Stimulated activated CD4-positive, alpha-beta T cell treated with anti-CD3 and anti-CD28 coated beads, TNF-alpha, amount 100 ng/mL, for 4 hours (primary cell): ENCODE data around the gene NPPB.
"Not testable (repeated sequence)": the region's sequence is repeated elsewhere in the genome, so short reads cannot be mapped to it uniquely, and the experiment has no call there.

Source experiments
- DNase-seq, 3 experiments: peaks; one replicate each; pipeline ENCODE4 v3.0.0-alpha.2; 2020; ENCODE audit warnings: low read depth in 3 of 3

The NPPB gene

DNA sequence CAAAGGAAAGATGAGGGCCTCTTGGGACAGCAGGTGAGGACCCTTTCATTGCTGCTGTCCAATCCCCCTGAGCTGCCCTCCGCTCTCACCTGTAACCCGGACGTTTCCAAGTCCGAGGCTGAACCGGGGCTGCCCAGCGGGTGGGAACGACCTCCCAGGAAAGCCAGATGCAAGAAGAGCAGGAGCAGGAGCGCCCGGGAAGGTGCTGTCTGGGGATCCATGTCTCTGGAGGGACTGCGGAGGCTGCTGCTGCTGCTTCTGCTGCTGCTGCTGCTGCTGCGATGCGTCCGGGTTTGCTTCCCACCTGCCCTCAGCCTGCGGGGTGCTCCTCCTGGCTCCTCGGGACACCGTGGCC is at the start of gene NPPB:
NPPB (minus strand) TSS at position 333 of the 355 bp plus-strand sequence; CDS start at position 221, 112 bp downstream.
- no peak for DNase-seq

DNA sequence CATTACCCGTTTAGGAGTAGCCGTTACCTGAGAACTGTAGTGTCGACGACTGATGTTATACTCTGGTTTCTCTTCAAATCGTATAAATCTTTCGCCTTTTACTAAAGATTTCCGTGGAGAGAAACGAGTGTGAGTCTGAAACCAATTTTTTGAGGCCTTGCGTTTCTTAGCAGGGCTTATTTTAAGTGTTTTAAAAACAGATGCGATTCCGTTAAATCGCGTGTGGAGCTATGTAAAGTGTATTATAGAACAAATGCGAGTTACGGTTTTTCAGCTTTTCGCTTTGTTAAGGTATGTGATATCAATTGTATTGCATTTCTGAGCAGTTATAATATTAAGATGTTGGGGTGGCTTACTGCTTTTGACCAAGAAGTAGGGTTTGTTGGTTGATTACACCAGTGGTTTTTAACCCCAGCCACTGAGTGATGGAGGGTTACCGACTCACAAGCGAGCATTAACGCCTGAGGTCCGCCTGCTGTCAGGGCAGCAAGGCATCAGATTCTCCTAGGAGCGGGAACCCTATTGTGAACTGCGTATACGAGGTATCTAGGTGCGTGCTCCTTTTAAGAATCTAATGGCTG is 49.4 kb upstream of the NPPB start:
- peak in 2 of 3 experiments; percentile 27 to 38 for DNase-seq

DNA sequence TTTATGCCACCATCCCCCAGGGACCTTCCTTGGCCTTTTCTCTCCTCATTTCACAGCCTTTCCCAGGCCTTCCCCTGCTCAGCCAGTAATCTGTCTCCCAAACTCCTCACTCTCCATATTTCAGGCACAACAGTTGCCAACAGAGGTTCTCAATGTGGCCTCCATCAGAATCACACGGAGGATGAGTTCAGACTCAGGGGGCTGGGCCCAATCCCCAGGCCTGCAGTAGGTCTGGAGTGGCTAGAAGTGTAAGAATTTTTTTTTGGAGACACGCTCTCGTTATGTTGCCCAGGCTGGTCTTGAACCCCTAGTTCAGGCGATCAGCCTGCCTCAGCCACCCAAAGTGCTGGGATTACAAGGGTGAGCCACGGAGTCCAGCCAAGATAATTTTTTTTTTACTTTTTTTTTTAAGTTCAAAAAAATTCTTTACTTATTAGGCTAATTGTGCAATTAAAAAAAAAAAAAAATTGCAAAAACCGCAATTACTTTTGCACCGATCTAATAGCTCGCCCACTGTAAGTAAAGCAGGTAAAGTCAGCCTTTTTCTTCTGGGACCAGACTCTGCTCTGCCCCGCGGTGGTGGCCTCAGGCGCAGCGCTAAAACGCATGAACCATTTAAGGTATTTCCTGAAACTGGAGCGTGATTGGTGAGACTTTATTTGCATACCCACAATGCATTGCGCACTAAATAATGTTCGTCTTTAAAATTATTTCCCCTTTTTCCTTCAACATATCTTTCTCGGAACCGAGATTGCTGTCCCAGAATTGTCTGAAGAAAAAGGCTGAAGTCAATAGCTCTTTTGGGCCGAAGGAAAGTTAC is 48.7 kb upstream of the NPPB start:
- DNase-seq: peak; percentile 57 to 85 (median 80)

DNA sequence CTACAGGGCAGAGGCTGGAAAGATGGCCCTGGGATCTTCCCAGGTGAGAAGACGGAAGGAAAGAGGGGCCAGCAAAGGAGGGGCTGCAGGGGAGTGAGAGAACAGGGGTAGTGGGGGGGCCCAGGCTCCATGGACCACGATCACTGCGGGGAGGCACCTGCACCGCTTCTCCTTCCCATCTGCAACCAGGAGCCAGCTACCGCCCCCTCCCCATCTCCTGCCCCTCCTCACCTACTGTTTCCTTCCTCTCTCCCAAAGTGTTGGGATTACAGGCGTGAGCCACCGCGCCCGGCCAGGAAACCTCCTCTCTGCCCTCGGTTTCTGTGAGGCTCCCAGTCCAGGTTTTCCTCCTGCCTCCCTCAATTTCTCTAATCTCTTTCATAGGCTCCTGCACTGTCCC is 48.1 kb upstream of the NPPB start:
- DNase-seq: no peak

DNA sequence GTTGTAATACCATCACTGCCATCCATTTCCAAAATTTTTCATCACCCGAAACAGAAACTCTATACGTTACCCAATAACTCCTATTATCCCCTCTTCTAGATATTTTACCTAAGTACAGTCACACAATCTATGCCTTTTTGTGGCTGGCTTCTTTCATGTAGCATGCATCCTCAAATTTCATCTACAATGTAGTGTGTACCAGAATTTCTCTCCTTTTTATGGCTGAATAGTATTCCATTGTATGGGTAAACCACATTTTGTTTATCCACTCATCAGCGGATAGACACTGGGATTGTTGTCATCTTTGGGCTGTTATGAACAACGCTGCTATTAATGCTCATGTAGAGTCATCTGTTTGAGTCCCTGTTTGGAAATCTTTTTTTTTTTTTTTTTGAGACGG is 46.2 kb upstream of the NPPB start:
- DNase-seq: no peak

DNA sequence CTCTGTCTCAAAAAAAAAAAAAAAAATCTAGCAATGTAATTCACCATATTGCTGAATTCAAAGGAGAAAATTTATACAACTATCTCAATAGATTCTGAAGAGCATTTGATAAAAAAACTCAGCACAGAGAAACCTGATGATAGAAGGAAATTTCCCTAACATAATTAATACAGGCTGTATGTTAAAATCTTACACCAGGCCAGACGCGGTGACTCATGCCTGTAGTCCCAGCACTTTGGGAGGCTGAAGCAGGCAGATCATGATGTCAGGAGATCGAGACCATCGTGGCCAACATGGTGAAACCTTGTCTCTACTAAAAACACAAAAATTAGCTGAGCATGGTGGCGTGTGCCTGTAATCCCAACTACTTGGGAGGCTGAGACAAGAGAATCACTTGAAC is 45.4 kb upstream of the NPPB start:
- DNase-seq: not testable (repeated sequence)

DNA sequence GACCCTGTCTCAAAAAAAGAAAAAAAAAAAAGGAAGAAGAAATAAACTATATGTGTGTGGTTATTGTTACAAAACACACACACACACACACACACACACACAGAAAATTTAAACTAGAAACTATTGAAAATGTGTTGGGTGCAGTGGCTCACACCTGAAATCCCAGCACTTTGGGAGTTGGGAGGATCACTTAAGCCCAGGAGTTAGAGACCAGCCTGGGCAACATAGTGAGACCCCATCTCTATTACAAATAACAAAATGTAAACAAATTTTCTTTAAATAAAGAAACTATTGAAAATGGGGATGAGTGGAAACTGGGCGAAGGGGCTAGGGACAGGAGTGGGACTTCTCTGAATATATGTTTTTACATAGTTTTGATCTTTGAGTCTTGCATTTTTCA is 44.5 kb upstream of the NPPB start:
- no peak for DNase-seq

DNA sequence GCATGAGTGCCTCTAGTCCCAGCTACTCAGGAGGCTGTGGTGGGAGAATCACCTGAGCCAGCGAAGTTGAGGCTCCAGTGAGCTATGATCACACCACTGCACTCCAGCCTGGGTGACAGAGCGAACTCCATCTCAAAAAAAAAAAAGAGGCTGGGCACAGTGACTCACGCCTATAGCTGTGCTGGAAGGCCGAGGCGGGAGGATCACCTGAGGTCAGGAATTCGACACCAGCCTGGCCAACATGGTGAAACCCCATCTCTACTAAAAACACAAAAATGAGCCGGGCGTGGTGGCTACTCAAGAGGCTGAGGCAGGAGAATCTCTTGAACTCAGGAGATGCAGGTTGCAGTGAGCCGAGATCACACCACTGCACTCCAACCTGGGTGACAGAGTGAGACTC is 42.7 kb upstream of the NPPB start:
- DNase-seq: not testable (repeated sequence)

DNA sequence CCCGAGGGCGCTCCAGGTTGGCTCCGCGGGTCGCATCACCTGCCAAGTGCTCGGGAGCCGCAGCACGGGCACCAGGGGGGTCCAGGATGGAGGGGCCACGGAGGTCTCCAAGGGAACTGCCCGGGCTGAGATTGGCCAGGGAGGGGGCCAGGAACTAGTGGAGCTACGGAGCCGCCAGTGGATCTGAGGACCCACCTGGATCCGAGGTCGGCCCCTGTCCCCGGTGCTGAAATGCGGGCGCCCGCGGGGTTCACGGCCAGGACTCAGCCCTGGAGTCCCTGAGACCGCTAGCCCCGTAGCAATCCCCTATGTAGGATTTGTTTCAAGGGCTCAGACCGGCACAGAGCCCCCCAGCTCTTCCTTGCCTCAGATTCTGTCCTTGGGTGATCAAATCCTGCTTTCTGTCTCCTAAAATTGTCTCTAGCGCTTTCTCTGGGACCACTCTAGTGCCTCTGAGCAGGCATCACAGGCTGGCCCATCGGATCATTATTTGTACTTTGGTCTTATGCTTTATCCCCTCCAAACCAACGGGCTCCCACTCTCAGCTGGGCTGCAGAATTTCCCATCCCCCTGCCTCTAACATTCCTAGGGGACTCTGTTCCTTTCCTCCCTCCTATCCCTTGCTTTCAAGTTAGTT is 40.2 kb upstream of the NPPB start:
- DNase-seq: no peak

DNA sequence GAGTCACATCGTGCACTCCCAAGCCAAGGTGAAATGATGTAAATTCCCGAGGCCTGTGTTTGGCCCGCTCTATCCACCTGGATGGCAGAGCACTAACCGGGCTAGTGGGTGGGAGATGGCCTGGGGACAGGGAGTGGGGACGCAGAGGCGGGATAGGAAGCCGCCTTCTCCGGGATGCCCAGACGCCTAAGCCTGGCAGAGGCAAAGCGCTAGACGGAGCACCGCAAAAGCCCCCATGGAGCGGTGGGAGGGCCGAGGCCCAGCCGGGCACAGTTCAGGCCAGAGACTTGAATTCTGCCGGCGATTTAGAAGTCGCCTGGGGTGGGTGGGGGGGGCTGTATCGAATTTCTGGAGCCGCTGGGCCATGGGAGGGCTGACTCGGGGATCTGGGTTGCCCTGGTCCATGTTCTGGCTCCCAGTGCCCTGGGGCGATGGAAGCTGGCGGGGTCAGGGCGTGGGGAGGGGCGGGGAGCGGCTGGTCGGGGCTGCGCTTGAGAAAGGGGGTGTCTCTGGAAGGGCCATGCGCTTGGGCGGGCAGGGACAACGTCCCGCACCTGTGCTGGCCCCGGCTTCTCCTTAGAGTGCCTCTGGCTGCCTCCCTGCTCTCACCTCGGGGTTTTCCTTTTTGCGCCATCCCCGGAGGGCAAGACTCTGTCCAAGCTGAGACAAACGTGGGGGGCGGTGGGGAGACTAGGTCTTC is 39.5 kb upstream of the NPPB start:
- no peak for DNase-seq

DNA sequence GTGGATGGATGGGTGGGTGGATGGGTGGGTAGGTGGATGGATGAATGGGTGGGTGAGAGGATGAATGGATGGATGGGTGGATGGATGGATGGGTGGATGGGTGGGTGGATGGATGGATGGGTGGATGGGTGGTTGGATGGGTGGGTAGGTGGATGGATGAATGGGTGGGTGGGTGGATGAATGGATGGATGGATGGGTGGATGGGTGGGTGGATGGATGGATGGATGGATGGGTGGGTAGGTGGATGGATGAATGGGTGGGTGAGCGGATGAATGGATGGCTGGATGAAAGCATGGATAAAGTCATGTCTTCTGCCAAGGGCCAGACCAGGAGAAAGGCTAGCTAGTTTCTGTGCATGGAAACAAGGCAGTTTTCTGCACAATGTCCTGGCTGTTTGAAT is 35.8 kb upstream of the NPPB start:
- DNase-seq: not testable (repeated sequence)

DNA sequence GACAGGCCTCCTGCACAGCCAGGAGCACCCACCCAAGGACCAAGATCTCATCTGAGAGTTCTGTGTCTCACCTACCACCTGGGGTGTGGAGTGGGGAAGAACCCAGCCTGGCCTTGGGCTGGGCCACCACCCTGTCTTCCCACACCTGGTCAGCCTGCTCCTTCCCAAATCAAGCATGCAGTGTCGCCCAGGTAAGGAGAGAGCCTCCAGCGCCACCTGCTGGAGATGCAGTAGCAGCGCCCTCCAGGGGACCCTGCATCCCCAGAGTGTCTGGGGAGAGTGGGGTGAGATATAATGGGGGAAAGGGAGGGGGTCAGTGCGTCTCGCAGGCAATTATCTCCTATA is 35.1 kb upstream of the NPPB start:
- peak; percentile 44 to 49 (median 48) for DNase-seq

DNA sequence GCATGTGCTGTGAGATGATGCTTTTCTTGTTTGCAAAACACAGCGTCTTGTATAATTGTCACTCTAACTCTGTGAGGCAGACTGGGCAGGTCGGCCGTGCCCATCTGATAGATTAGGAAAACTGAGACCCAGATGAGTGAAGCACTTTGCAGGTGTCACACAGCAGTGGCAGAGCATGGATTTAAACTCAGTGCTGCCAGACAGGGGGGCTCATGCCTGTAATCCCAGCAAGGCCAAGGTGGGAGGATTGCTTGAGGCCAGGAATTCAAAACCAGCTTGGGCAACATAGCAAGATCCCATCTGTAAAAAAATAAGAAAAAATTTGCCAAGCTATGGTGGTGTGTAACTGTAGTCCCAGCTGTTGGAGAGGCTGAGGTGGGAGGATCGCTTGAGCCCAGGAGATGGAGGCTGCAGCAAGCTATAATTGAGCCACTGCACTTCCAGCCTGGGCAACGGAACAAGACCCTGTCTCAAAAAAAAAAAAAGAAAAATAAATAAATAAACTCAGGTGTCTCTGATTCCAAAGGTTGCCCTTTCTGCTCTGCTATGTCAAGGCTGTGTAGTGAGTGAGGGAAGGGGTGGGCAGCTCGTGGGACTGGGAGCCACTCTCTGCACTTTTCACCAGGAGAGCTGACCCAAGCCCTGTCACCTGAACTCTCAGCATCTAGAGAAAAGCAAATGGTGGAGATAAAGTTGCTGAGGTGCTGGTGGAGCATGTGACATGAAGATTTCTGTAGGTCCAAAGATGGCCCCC is 32.9 kb upstream of the NPPB start:
- DNase-seq: no peak

DNA sequence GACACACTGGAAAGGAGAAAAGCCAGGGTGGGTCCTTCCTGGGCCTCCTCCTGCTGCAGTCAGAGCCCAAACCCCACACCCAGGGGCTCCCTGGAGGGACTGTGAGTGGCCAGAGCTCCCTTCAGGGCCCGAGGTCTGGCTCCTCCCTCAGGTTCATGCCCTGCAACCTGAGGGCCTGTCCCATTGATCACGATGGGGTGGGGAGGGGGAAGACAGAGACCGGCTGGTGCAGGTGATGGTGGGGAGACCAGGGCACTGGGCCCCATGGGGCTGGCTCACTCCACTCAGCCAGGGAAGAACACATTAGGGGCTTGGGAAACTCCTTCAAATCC is 30.1 kb upstream of the NPPB start:
- DNase-seq: no peak

DNA sequence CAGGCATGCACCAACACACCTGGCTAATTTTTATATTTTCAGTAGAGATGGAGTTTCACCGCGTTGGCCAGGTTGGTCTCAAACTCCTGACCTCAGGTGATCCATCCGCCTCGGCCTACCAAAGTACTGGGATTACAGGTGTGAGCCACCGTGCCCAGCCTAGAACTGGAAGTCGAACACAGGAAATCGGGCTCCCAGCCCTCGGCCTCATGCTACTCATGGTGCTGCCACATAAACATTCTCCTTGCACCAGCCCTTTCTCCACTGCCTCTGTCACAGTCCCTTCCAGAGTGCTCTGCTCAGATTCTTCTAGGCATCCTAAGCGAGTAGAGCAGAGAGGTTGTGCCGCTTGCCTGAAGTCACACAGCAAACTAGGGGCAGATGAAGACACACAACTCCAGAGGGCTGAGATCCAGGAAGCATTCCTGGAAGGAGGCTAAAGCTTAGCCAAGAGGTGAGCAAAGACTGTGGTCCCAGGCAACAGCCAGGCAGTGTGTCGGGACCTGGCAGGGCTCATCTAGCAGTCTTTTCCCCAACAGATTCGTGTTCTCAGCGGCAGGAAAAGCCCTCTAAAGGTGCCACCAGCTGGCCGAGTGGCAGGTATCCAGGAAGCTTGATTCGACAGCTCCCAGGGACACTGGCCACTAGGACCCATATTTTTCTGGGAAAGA is 29.6 kb upstream of the NPPB start:
- DNase-seq: no peak

DNA sequence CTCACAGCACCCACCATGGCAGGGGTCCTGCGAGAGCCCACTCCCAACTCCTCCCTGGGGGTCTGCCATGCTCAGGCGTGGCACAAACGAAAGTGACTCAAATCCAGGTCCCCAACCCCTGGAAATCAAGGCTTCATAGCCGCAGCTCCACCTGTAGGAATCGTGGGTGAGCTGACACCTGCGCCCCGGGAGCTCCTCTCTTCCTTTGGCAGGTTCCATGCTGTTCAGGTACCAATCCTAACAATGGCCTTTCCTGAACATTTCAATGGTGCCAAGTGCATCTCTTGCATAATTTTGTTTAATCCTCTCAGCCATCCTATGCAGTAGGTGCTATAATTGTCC is 28.9 kb upstream of the NPPB start:
- no peak for DNase-seq

DNA sequence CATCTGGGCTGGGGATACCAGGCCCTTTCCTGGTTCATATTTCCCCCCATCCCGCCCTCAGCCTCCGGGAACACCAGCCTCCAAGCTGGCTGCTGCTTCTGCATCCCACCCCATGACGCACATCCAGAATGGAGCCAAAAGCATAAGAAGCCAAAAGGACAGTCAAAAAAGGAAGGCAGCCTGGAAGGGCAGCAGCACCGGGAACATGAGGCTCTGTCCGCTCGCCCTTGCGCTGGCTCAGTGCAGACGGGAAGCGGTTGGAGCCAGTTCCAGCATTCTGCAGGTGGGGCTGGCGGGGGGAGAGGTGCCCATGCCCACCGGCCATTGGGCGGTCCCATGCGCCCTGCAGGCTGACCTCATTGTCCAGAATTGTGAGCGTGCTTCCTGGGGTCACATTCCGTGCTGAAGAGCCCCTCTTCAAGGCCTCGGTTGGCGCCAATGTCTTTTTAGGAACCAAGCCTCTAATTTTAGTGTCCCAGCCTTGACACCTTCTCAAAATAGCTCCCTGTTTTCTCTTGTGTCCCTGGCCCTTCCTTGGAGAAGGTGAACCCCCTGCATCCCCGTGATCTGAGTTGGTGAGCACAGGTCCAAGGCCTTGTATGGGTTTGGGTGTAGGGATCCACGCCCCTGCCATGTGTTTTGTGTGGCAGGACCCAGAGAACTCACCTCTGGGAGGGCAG is 28.4 kb upstream of the NPPB start:
- DNase-seq: no peak

DNA sequence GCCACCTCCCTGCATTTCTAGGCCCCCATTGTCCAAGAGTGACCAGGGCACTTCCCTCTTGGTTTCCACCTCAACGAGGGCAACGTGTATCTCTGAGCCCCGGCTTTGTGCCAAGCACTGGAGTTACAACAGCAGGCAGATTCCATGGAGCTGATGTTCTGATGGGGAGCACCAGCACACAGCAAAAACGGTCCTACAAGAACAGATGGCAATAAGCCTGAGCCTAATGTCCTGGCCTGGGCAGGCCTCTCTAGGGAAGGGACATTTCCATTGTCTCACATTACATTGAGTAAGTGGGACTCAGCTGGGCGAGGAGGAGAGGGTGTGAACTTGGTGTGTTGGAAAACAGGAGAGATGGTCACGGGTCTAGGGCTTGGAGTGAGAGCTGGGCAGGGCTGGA is 27.2 kb upstream of the NPPB start:
- DNase-seq: no peak

DNA sequence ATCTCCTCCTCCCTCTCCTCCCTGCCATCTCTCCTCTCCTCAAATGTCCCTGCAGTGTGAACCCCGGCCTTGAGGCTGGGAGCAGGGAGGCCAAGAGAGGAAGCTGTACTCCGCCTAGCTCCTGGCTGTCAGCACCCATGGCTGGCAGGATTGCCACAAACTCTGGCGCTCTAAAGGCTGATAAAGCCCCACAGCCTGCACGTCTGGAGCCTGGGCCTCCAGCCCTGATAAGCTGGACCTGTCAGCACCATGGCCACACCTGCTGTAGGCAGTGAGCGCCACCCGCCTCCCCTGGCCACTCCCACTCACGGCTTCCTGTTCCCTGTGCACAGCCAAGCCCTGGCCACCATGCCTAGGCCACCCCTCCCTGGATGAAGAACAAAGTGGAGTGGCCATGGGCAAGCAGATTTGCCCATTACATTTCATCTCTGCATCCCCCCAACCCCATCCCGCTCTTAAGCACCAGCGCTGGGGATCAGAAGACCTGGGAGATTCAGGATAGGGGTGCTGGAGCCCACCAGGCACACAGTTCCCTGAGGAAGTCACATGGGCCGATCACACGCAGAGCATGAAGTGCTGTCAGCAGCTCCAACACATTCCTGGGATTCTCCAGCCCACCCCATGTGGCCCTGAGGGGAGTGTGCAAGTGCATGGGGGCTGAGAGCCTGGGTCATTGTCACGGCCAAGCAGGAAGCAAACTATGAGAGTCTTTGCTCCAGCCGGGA is 24.2 kb upstream of the NPPB start:
- DNase-seq: no peak

DNA sequence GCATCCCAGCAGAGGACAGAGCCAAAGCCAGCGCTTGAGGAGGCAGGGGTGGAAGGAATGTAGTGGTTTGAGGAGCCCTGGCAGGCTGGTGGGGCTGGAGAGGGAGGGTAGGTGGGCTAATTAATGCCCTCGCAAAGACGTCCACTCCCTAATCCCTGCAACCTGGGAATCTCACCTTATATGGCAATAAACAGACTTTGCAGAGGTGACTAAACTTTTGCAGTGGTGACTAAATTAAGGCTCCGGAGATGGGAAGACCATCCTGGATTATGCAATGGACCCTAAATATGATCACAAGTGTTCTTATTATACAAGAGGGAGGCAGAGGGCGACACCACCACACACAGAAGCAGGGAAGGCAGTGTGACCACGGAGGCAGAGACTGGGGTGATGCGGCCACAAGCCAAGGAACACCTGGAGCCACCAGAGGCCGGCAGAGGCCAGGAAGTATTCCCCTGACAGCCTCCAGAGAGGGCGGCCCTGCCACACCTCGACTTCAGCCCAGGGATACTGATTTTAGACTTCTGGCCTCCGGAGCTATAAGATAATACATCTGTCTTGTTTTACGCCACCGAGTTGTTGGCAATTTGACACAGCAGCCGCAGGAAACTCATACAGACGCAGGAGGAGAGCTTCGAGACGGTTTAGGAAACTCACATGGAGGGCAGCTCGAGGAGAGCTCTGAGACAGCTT is 23.1 kb upstream of the NPPB start:
- DNase-seq: no peak
